Ishikawa (cell line): ENCODE measurements around the gene NCOA4.

ENCODE experiments used
- CREB1 ChIP-seq: IDR thresholded peaks from 2 replicates; pipeline ENCODE4 v1.6.1; 2012; ENCODE audit warnings: low read depth
- EGR1 ChIP-seq: IDR thresholded peaks from 2 replicates; pipeline ENCODE4 v1.6.1; 2012
- EP300 ChIP-seq: IDR thresholded peaks from 2 replicates; pipeline ENCODE4 v1.6.1; 2012; ENCODE audit warnings: borderline replicate concordance
- TAF1 ChIP-seq: IDR thresholded peaks from 2 replicates; pipeline ENCODE4 v1.6.1; 2012; ENCODE audit warnings: low read depth, mild to moderate bottlenecking
- USF1 ChIP-seq: IDR thresholded peaks from 2 replicates; pipeline ENCODE4 v1.6.1; 2012
- YY1 ChIP-seq: IDR thresholded peaks from 2 replicates; pipeline ENCODE4 v1.6.1; 2012; ENCODE audit warnings: low read depth

GRCh38 chr10:46012746-46013145 lies 17.7 kb downstream of the NCOA4 start:
- TF ChIP-seq YY1 (no peak), TAF1 (no peak), EGR1 (no peak), EP300 (no peak), USF1 (no peak), CREB1 (no peak)
